ENCODE results near the gene MYOM1.

The MYOM1 gene

GRCh38 chr18:3186678-3187658 is 32.8 kb downstream of the MYOM1 start:
- no peak for DNase-seq (ENCODE audit: low read depth)

GRCh38 chr18:3184275-3184963 is 35.3 kb downstream of the MYOM1 start:
- DNase-seq (ENCODE audit: low read depth) = no peak

GRCh38 chr18:3183103-3183717 is 36.6 kb downstream of the MYOM1 start:
- DNase-seq (ENCODE audit: low read depth) = no peak

- peak; percentile 60 for DNase-seq (ENCODE audit: low read depth)
Measured at GRCh38 chr18:3180325-3180724, 39.4 kb downstream of the MYOM1 start.

- DNase-seq (ENCODE audit: low read depth) = no peak
Measured at GRCh38 chr18:3179430-3180089, 40.2 kb downstream of the MYOM1 start.

GRCh38 chr18:3177902-3178687 is 41.7 kb downstream of the MYOM1 start:
- DNase-seq (ENCODE audit: low read depth) = no peak

GRCh38 chr18:3175195-3175758 is 44.5 kb downstream of the MYOM1 start:
- DNase-seq (ENCODE audit: low read depth) = peak; percentile 40

- no peak for DNase-seq (ENCODE audit: low read depth)
Measured at GRCh38 chr18:3172097-3172496, 47.7 kb downstream of the MYOM1 start.

GRCh38 chr18:3171631-3172030 is 48.1 kb downstream of the MYOM1 start:
- no peak for DNase-seq (ENCODE audit: low read depth)

- DNase-seq (ENCODE audit: low read depth) = no peak
Measured at GRCh38 chr18:3170441-3171161, 49.2 kb downstream of the MYOM1 start.

- no peak for DNase-seq (ENCODE audit: low read depth)
Measured at GRCh38 chr18:3164381-3164780, 55.4 kb downstream of the MYOM1 start.

GRCh38 chr18:3163968-3164367 is 55.8 kb downstream of the MYOM1 start:
- DNase-seq (ENCODE audit: low read depth) = no peak

- peak; percentile 11 for DNase-seq (ENCODE audit: low read depth)
Measured at GRCh38 chr18:3162181-3162580, 57.6 kb downstream of the MYOM1 start.

- DNase-seq (ENCODE audit: low read depth) = no peak
Measured at GRCh38 chr18:3159830-3160229, 59.9 kb downstream of the MYOM1 start.

GRCh38 chr18:3157606-3158005 is 62.2 kb downstream of the MYOM1 start:
- no peak for DNase-seq (ENCODE audit: low read depth)

GRCh38 chr18:3157086-3157485 is 62.7 kb downstream of the MYOM1 start:
- no peak for DNase-seq (ENCODE audit: low read depth)

- DNase-seq (ENCODE audit: low read depth) = no peak
Measured at GRCh38 chr18:3156325-3156640, 63.5 kb downstream of the MYOM1 start.

GRCh38 chr18:3154214-3154613 is 65.6 kb downstream of the MYOM1 start:
- DNase-seq (ENCODE audit: low read depth) = no peak

- no peak for DNase-seq (ENCODE audit: low read depth)
Measured at GRCh38 chr18:3153107-3153704, 66.6 kb downstream of the MYOM1 start.

- no peak for DNase-seq (ENCODE audit: low read depth)
Measured at GRCh38 chr18:3152294-3152693, 67.5 kb downstream of the MYOM1 start.

Data from EH (cell line).